Activated naive CD4-positive, alpha-beta T cell treated with anti-CD3 and anti-CD28 coated beads, Interleukin-2, amount 50 U/mL, for 72 hours (primary cell): ENCODE results near the gene MDM4. TPM values are rescaled to one million over a fixed set of nuclear protein-coding genes. Genes with fewer than 3 reads are reported as not detected.
"Not testable (repeated sequence)": the region's sequence is repeated elsewhere in the genome, so short reads cannot be mapped to it uniquely, and the experiment has no call there.

Experiments
- ATAC-seq, 2 donors: fragments of 150-1000 bp; cut with Tn5 transposase; 2 replicates each; pipeline ENCODE4 v1.10.0; 2021; ENCODE audit warnings: mild to moderate bottlenecking in 2 of 2, moderate library complexity in 2 of 2
- DNase-seq, 2 donors: peaks; one replicate each; pipeline ENCODE4 v3.0.0; 2021 to 2022; ENCODE audit warnings: low spot score in 2 of 2
- H3K27ac Mint-ChIP-seq, 2 donors: one replicate each; pipeline ENCODE4 v1.8.0; 2022; ENCODE audit warnings: mild to moderate bottlenecking in 2 of 2, mixed read lengths in 2 of 2
- H3K36me3 Mint-ChIP-seq, 2 donors: one replicate each; pipeline ENCODE4 v1.8.0; 2022; ENCODE audit warnings: mixed read lengths in 2 of 2
- H3K9me3 Mint-ChIP-seq, 2 donors: one replicate each; pipeline ENCODE4 v1.8.0; 2022; ENCODE audit warnings: mixed read lengths in 2 of 2
- total RNA-seq, 2 donors: library from RNA; stranded (reverse); gene quantifications; one replicate each; pipeline ENCODE4 v1.2.3, GENCODE V29; 2022

The MDM4 gene
- total RNA-seq, 2 donors from 2014 or later = 87.2 to 97.9 TPM

DNA sequence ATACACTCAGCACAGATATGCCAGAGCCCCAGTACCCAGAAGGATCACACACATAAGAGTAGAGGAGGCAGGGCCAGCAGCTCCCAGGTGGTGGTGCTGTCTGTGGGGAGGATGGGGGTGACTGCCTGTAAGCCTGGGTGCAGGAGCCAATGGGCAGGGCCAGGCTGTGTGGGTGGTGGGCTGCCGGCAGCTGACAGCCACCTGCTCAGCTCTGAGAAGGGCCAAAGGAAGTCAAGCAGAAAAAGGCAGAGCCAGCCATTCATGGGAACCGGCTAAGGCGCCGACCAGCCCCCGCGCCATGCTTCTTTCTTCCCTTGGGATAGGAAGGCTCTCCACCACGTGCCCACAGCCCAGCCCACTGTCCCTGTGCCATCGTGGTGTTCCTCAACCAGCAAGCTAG is 35.7 kb upstream of the MDM4 start:
- Mint-ChIP-seq H3K36me3 (peaks cover 0 to 5% of the 10 kb centered on the region in 2 donors), H3K9me3 (no peaks in the 10 kb centered on the region), H3K27ac (peak overlapping the region; percentile 23 to 81)
- DNase-seq (no peak), ATAC-seq (peak in 1 of 2 donors; percentile 35)

GRCh38 chr1:204483791-204484190 is 32.4 kb upstream of the MDM4 start:
- Mint-ChIP-seq H3K9me3 (peaks cover 0 to 4% of the 10 kb centered on the region in 2 donors), H3K36me3 (peaks cover 5% of the 10 kb centered on the region in 2 donors), H3K27ac (peak overlapping the region in 1 of 2 donors; percentile 24)
- ATAC-seq (no peak), DNase-seq (no peak)

GRCh38 chr1:204486513-204487255 is 29.5 kb upstream of the MDM4 start:
- H3K36me3 Mint-ChIP-seq = peaks cover 5 to 21% of the 10 kb centered on the region in 2 donors
- not testable (repeated sequence) for DNase-seq, H3K9me3 Mint-ChIP-seq, ATAC-seq, H3K27ac Mint-ChIP-seq

DNA sequence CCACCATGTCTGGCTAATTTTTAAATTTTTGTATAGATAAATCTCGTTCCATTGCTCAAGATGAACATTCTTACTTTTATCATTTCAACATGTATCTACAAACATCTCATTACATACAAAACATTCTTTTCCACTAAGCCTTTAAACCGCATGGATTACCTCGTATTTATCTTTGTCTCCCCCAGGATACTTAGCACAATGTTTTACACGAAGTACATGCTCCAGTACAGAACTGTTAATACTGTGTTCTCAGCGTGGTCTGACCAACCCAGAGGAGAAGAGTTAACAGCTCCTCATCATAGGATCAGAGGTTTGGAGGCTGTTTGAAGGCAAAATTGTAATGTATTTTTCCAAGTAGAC is 29.0 kb upstream of the MDM4 start:
- Mint-ChIP-seq H3K36me3 (peaks cover 5 to 21% of the 10 kb centered on the region in 2 donors), H3K9me3 (peaks cover 0 to 4% of the 10 kb centered on the region in 2 donors), H3K27ac (no peak overlapping the region)
- DNase-seq (no peak), ATAC-seq (no peak)

DNA sequence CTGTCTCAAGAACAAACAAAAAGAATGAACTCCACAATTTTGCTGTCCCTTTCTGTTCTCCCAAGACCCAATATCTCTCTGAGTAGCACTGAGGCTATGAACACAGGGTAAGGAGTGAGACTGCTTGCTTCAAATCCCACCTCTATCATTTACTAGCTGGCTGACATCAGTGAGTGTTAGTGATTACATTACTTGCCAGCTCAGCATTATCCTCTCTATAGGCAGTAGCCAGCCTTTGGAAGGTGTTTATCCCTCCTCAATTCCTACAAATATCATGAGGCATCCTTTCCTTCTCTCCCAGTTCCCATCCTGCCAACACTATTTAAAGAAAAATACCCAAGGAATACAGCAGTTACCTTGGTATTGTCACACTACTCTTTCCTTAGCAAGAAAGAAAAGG is 24.6 kb upstream of the MDM4 start:
- ATAC-seq (no peak), DNase-seq (no peak)
- Mint-ChIP-seq H3K27ac (peak overlapping the region in 1 of 2 donors; percentile 2), H3K36me3 (peaks cover 5 to 26% of the 10 kb centered on the region in 2 donors), H3K9me3 (peaks cover 0 to 4% of the 10 kb centered on the region in 2 donors)

- Mint-ChIP-seq H3K36me3 (peaks cover 4 to 26% of the 10 kb centered on the region in 2 donors), H3K9me3 (no peaks in the 10 kb centered on the region), H3K27ac (peak overlapping the region; percentile 79 to 86)
- DNase-seq (peak in 1 of 2 donors; percentile 31), ATAC-seq (peak in 1 of 2 donors; percentile 2)
Observed at GRCh38 chr1:204493145-204493983, 22.8 kb upstream of the MDM4 start.

DNA sequence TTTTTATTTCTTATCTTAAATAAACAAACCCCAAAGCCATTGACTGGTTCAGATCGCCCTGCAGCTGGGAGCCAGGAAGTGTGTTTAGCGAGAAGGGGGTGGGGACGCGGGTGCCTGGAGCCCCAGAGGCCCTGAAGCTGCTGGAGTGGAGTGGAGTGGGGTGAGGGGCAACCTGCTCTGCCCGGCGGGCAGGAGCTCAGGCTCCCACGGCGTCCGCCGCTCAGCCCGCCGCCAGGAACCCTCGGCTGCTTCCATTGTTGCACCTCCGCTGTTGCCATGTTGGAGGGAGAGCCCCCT is 22.3 kb upstream of the MDM4 start:
- Mint-ChIP-seq H3K27ac (peak overlapping the region; percentile 79 to 86), H3K36me3 (peaks cover 0 to 26% of the 10 kb centered on the region in 2 donors), H3K9me3 (no peaks in the 10 kb centered on the region)
- ATAC-seq (peak; percentile 32 to 57), DNase-seq (peak in 1 of 2 donors; percentile 71)

- Mint-ChIP-seq H3K9me3 (no peaks in the 10 kb centered on the region), H3K36me3 (peaks cover 0 to 22% of the 10 kb centered on the region in 2 donors), H3K27ac (peak within 1 kb of the TSS; percentile 84 to 86)
- DNase-seq (peak; percentile 69 to 82), ATAC-seq (peak; percentile 78 to 83)
Observed at GRCh38 chr1:204494281-204495077, 21.7 kb upstream of the MDM4 start, which contains the start of gene PIK3C2B. Gene PIK3C2B (minus strand): TSS chr1:204494805. CDS start chr1:204469802, 25,003 bp downstream.

- H3K27ac Mint-ChIP-seq = peak overlapping the region; percentile 84 to 86
- ATAC-seq (peak; percentile 53 to 77), DNase-seq (no peak)
- no peaks in the 10 kb centered on the region for H3K9me3 Mint-ChIP-seq
- H3K36me3 Mint-ChIP-seq = peaks cover 0 to 15% of the 10 kb centered on the region in 2 donors
Observed at GRCh38 chr1:204495078-204495753, 21.0 kb upstream of the MDM4 start.

- Mint-ChIP-seq H3K36me3 (peaks cover 0 to 11% of the 10 kb centered on the region in 2 donors), H3K27ac (peak overlapping the region in 1 of 2 donors; percentile 86), H3K9me3 (no peaks in the 10 kb centered on the region)
- ATAC-seq (no peak), DNase-seq (no peak)
Observed at GRCh38 chr1:204495777-204496176, 20.4 kb upstream of the MDM4 start.

DNA sequence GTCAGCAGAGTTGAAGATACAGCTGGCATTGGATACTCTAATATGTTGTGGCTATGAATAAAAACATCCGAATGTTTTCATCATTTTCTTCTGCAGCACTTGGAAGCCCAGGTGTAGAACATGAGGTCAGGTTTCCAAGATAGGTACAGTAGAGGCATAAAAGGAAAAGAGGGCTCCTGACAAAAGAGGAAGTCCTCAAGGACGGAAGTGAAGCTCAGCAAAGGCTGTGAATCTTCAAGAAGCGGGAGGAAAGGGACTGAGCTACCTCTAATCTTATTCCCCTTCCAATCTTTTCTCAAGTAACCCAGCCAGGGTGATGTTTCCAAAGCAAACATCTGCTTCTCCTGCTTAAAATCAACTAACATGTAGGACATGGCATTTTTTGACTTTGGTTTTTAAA is 17.2 kb upstream of the MDM4 start:
- ATAC-seq = no peak
- Mint-ChIP-seq H3K27ac (no peak overlapping the region), H3K9me3 (no peaks in the 10 kb centered on the region), H3K36me3 (peaks cover 0 to under 1% of the 10 kb centered on the region in 2 donors)
- DNase-seq = no peak

DNA sequence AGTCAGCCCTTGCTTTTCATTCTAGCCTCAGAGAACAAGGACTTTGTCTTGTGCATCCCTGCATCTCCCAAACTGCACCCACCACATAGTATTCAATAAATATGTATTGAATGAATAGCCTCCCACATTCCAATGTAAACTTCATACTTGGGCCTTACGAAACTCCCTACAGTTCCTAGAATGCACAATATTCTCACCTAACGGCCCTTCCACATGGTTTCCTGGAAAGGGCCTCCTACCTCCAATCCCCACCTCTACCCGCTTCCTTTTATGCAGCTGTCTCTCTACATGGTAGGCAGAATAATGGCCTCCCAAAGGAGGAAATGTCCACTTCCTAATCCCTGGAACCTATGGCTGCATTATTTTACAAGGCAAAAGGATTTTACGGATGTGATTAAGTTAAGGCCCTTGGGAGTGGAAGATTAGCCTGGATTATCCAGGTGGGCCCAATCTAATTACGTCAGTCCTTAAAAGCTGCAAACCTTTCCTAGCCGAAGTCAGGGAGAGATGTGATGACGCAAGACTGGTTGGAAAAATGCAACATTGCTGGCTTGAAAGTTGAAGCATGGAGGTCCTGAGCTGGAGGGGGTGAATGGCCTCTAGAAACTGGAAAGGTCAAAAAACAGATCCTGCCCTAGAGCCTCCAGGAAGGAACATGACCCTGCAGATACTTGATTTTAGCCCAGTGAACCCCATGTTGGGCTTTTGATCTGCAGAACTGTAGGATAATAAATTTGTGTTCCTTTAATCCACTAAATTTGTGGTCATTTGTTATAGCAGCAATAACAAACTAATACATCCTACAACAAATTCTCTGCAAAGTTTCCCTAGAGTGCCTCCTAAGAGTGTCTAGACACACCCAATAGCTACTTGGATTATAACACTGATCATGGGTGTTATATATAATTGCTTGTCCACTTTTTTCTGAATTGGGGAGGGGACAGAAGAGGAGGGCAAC is 16.4 kb upstream of the MDM4 start:
- DNase-seq = no peak
- Mint-ChIP-seq H3K36me3 (no peaks in the 10 kb centered on the region), H3K9me3 (no peaks in the 10 kb centered on the region), H3K27ac (no peak overlapping the region)
- ATAC-seq = no peak

- Mint-ChIP-seq H3K27ac (no peak overlapping the region), H3K9me3 (no peaks in the 10 kb centered on the region), H3K36me3 (peaks cover 3 to 6% of the 10 kb centered on the region in 2 donors)
- ATAC-seq (no peak), DNase-seq (no peak)
Observed at GRCh38 chr1:204502241-204502640, 14.0 kb upstream of the MDM4 start.

- peak overlapping the region in 1 of 2 donors; percentile 12 for H3K27ac Mint-ChIP-seq
- peak in 1 of 2 donors; percentile 60 for DNase-seq
Observed at GRCh38 chr1:204503122-204503912, 12.9 kb upstream of the MDM4 start.

More at GRCh38 chr1:204503122-204503912, 12.9 kb upstream of the MDM4 start:
- ATAC-seq = no peak
- H3K9me3 Mint-ChIP-seq = no peaks in the 10 kb centered on the region
- H3K36me3 Mint-ChIP-seq = peaks cover 6 to 11% of the 10 kb centered on the region in 2 donors
